ENCODE results near the gene MPIG6B. TPM values are rescaled to one million over a fixed set of nuclear protein-coding genes. Genes with fewer than 3 reads are reported as not detected.

Gene MPIG6B
- total RNA-seq, 1 donor from 2014 or later, result not detected

DNA sequence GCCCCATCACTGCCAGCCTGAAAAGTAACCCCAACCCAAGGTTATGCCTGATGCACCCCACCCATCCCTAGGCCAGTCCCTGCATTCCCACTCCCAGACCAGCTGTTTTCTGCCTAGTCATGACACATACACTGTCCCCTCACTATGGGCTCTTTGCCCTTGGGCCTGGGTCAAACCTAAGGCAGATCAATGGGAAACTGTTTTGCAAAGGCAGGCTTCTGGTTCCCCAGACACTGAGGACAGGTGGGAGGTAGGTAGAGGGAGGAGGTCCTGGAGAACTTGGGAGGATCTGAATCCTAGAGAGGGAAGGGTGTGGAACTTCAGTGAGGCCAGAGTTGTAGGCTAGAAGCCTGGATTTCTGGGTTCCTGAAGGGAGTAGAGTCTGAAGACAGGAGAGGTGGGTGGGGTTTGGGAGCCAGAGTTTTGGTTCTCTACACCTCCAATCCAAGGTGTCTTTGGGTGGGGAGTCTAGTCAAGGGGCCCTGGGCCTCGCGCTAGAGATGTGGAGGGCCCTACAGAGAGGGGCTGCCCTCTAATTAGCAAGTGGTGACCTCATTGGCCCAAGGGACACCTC, 11.2 kb downstream of the MPIG6B start:
- H3K9me3 Mint-ChIP-seq (ENCODE audit: unreplicated experiment), result no peaks in the 10 kb centered on the region
- H3K4me1 Mint-ChIP-seq (ENCODE audit: unreplicated experiment), result peaks cover 58% of the 10 kb centered on the region
- DNase-seq (ENCODE audit: extremely low spot score, unreplicated experiment), result no peak
- H3K27ac Mint-ChIP-seq (ENCODE audit: unreplicated experiment), result peak overlapping the region; percentile 96
- H3K36me3 Mint-ChIP-seq (ENCODE audit: unreplicated experiment), result peaks cover 21% of the 10 kb centered on the region
- TF ChIP-seq, protein P1, sequence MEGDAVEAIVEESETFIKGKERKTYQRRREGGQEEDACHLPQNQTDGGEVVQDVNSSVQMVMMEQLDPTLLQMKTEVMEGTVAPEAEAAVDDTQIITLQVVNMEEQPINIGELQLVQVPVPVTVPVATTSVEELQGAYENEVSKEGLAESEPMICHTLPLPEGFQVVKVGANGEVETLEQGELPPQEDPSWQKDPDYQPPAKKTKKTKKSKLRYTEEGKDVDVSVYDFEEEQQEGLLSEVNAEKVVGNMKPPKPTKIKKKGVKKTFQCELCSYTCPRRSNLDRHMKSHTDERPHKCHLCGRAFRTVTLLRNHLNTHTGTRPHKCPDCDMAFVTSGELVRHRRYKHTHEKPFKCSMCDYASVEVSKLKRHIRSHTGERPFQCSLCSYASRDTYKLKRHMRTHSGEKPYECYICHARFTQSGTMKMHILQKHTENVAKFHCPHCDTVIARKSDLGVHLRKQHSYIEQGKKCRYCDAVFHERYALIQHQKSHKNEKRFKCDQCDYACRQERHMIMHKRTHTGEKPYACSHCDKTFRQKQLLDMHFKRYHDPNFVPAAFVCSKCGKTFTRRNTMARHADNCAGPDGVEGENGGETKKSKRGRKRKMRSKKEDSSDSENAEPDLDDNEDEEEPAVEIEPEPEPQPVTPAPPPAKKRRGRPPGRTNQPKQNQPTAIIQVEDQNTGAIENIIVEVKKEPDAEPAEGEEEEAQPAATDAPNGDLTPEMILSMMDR (IDR thresholded peaks at IDR 0.05), result no peak
- no peaks in the 10 kb centered on the region for H3K27me3 Mint-ChIP-seq (ENCODE audit: unreplicated experiment)
- peak overlapping the region; percentile 99 for H3K4me3 Mint-ChIP-seq (ENCODE audit: unreplicated experiment)

DNA sequence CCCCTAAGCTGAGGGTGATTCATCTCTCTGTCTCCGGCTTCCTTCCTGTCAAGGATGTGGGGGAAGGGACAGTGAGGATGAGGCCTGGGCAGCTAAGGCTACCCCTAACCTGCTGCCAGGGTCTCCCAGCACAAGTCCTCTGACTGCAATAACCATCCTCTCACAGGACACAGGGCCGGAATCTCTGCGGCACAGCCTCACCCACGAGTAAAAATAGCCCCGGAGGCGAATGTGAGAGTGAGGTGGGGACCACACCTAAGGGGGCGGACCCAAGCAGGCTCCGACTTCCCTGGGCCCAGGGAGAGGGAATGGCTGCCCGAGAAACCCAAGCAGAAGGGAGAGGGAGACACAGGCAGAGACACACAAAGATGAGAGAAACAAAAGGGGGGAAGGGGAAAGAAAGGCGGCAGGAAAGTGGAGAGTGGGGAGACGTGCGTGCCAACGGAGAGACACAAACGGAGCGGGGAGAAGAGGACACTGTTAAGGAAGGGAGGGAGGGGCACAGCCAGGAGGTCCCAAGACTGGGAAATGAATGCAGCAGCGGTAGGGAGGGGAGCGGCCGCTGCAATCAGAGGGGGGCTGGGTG, 11.7 kb downstream of the MPIG6B start:
- peaks cover 61% of the 10 kb centered on the region for H3K4me1 Mint-ChIP-seq (ENCODE audit: unreplicated experiment)
- peak overlapping the region; percentile 96 for H3K27ac Mint-ChIP-seq (ENCODE audit: unreplicated experiment)
- H3K27me3 Mint-ChIP-seq (ENCODE audit: unreplicated experiment), result no peaks in the 10 kb centered on the region
- H3K9me3 Mint-ChIP-seq (ENCODE audit: unreplicated experiment), result no peaks in the 10 kb centered on the region
- peak overlapping the region; percentile 99 for H3K4me3 Mint-ChIP-seq (ENCODE audit: unreplicated experiment)
- DNase-seq (ENCODE audit: extremely low spot score, unreplicated experiment), result no peak
- H3K36me3 Mint-ChIP-seq (ENCODE audit: unreplicated experiment), result peaks cover 21% of the 10 kb centered on the region
- TF ChIP-seq, protein P1 (IDR thresholded peaks at IDR 0.05), result no peak

DNA sequence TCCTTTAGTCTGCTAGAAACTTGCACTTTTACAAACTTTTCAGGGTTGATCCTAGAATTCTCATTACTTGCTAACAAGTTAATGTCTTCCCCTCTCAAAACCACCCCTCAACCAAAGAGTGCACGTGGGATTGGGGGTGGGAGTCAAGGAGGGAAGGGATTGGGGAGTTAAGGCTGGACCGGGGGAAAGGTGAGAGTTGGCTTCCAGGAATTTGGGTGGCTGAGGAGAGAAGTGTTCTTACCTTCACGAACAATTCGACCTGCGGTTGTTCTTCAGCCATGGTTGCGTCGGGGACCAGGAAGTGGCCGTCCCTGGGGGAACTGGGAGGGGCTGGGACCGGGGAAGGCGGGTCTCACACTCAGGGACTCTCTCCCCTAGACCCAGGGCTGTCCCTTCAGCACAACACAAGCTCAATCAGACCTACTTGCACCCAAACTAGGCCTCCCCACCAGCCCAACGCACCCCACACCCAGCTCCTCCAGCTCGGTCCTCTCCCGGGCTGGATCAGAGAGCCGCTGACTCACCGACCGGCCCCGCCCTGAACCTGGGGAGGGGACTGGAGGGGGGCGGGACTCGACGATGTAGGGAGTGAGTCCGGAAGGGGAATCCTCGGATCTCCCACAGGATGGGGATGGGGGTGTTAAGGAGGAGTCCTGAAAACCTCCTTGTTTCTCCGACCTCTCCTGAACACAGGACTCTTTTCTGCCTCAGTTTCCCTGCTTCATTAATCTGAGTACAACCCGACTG, 13.0 kb downstream of the MPIG6B start, which contains the start of gene CLIC1:
Gene CLIC1 (minus strand): TSS at position 510 of the 747 bp plus-strand sequence. CDS start 230 bp downstream, at position 280.
- H3K4me1 Mint-ChIP-seq (ENCODE audit: unreplicated experiment), result peaks cover 58% of the 10 kb centered on the region

DNA sequence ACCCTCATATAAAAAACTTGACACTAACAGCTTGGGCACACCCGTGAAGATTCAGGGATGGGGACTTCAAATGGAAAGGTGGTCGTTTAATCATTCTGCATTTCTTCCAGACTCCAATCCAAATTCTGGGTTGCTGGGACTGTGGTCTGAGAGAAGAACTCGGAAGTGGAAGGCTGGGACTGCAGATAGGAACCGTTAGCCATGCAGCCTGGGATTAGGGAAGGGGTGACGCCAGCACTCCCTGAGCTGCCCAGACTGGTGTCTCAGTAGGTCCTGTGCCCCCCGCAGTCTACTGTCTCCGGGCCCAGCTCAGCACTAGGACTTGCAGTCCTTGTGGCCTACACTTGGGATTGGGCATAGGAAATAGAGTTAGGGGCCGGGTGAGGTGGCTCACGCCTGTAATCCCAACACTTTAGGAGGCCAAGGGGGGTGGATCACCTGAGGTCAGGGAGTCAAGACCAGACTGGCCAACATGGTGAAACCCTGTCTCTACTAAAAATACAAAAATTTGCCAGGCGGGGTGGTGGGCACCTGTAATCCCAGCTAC, 13.7 kb downstream of the MPIG6B start:
- Mint-ChIP-seq H3K36me3 (ENCODE audit: unreplicated experiment) (peaks cover 14% of the 10 kb centered on the region), H3K27me3 (ENCODE audit: unreplicated experiment) (no peaks in the 10 kb centered on the region), H3K4me1 (ENCODE audit: unreplicated experiment) (peaks cover 58% of the 10 kb centered on the region), H3K9me3 (ENCODE audit: unreplicated experiment) (no peaks in the 10 kb centered on the region), H3K27ac (ENCODE audit: unreplicated experiment) (peak overlapping the region; percentile 96), H3K4me3 (ENCODE audit: unreplicated experiment) (peak overlapping the region; percentile 99)
- TF ChIP-seq, protein P1 (IDR thresholded peaks at IDR 0.05), result no peak
- no peak for DNase-seq (ENCODE audit: extremely low spot score, unreplicated experiment)

More for the DNA sequence above, 13.0 kb downstream of the MPIG6B start, which contains the start of gene CLIC1:
- no peaks in the 10 kb centered on the region for H3K27me3 Mint-ChIP-seq (ENCODE audit: unreplicated experiment)
- peak; percentile 93 for DNase-seq (ENCODE audit: extremely low spot score, unreplicated experiment)
- TF ChIP-seq, protein P1 (IDR thresholded peaks at IDR 0.05), result no peak
- H3K9me3 Mint-ChIP-seq (ENCODE audit: unreplicated experiment), result no peaks in the 10 kb centered on the region
- peak within 1 kb of the TSS; percentile 96 for H3K27ac Mint-ChIP-seq (ENCODE audit: unreplicated experiment)
- H3K36me3 Mint-ChIP-seq (ENCODE audit: unreplicated experiment), result peaks cover 16% of the 10 kb centered on the region
- H3K4me3 Mint-ChIP-seq (ENCODE audit: unreplicated experiment), result peak within 1 kb of the TSS; percentile 99

Data from osteocyte (in vitro differentiated cells).